ENCODE results near the gene FAM53A. TPM values are rescaled to one million over a fixed set of nuclear protein-coding genes. Genes with fewer than 3 reads are reported as not detected.

Gene FAM53A
- total RNA-seq, 2 experiments from 2014 or later, result 2.0 to 2.5 TPM

DNA sequence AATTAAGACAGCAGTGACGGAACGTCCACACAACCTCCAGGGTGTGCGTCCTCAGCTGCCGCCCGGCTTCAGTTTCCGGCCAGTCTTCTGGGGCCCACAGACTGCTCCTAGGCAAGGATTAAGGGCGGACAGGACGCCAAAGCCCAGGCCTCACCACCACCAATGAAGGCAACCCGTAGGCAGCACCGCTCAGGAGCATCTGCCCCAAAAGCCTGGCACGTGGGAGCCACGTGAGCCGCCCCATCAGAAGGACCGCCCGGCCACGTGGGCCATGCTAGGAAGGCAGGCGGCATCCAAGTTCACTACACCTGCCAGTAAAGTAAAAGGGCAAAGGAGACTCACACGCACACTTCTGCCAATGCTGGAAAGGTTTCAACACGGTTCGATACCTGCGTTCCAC, 14.3 kb downstream of the FAM53A start:
- CTCF ChIA-PET, result interaction anchor here (0.6 kb wide), 1 partner anchor 402 kb away, joined by 3 read pairs; no protein-coding TSS in a partner anchor
- Mint-ChIP-seq H3K36me3 (ENCODE audit: low read depth) (no peaks in the 10 kb centered on the region), H3K9me3 (ENCODE audit: low read depth) (no peaks in the 10 kb centered on the region), H3K4me3 (no peak overlapping the region), H3K4me1 (no peaks in the 10 kb centered on the region), H3K27me3 (no peaks in the 10 kb centered on the region), H3K27ac (no peak overlapping the region)
- ATAC-seq (no peak), DNase-seq (no peak)
- POLR2A ChIA-PET, result no interaction called here
- intact Hi-C loops (cut with DNase I, micrococcal nuclease), result no loop called here

DNA sequence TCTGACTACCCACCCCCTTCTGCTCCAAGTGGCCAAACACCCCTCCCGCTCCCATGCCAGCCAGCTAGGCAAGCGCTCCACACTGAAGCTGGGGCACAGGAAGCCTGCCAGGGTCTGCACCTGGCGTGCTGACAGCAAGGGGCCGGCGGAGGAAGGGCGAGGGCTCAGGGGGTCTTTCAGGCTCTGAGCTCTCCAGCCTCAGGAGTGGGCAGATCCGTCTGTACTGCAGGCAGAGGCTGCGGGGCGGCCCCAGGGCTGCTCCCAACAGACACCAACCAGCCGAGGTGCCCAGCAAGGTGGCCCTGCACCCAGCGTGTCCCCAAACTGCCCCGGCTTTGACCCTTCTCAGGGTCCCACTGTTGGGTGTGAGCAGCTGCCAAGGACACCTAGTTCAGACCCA, 14.8 kb downstream of the FAM53A start:
- intact Hi-C loops (cut with DNase I, micrococcal nuclease), result no loop called here
- DNase-seq (no peak), ATAC-seq (no peak)
- Mint-ChIP-seq H3K27me3 (no peaks in the 10 kb centered on the region), H3K36me3 (ENCODE audit: low read depth) (no peaks in the 10 kb centered on the region), H3K4me1 (no peaks in the 10 kb centered on the region), H3K9me3 (ENCODE audit: low read depth) (no peaks in the 10 kb centered on the region), H3K4me3 (no peak overlapping the region), H3K27ac (no peak overlapping the region)
- CTCF ChIA-PET, result interaction anchor here (0.6 kb wide), 1 partner anchor 401 kb away, joined by 3 read pairs; no protein-coding TSS in a partner anchor
- POLR2A ChIA-PET, result no interaction called here

DNA sequence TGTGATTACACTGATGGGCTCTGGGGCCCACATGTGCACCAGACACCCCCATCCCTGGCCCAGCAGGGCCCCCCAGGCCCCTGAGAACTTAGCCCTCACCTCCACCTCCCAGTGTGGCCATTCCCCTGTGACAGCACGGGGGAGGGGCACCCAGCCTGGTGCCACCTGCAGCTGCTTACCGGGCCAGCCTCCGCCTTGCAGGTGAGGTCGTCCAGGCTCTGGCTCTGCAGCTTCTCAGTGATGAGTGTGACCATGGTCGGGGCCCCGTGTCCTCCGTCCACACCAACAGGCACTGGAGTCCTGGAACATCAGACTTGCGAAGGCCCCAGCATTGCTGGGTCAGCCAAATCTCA, 15.6 kb downstream of the FAM53A start:
- ATAC-seq (no peak), DNase-seq (no peak)
- Mint-ChIP-seq H3K4me3 (no peak overlapping the region), H3K27me3 (no peaks in the 10 kb centered on the region), H3K9me3 (ENCODE audit: low read depth) (no peaks in the 10 kb centered on the region), H3K27ac (no peak overlapping the region), H3K36me3 (ENCODE audit: low read depth) (no peaks in the 10 kb centered on the region), H3K4me1 (no peaks in the 10 kb centered on the region)
- intact Hi-C loops (cut with DNase I, micrococcal nuclease), result no loop called here
- CTCF ChIA-PET, result interaction anchor here (0.7 kb wide), 1 partner anchor 33 kb away, joined by 3 read pairs; no protein-coding TSS in a partner anchor
- POLR2A ChIA-PET, result no interaction called here

DNA sequence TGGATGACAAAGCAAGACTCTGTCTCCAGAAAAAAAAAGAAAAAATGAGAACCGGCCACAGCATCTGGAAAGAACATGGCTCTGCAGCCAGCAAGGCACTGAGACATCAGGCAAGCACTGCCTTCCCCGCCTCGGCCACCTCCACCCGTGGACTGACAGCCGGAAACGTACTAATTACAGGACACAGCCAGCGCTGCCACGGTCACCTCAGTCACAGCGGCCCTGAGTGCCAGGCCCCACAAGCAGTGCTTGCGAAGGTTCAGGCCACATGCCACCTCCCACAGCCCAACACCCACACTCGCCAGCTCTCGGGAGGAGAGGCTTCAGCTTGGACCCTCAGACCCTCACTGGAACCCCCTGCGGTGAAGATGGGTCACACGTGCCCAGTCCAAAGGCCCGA, 16.8 kb downstream of the FAM53A start:
- ATAC-seq (no peak), DNase-seq (no peak)
- Mint-ChIP-seq H3K27me3 (no peaks in the 10 kb centered on the region), H3K4me3 (no peak overlapping the region), H3K4me1 (no peaks in the 10 kb centered on the region), H3K9me3 (ENCODE audit: low read depth) (no peaks in the 10 kb centered on the region), H3K36me3 (ENCODE audit: low read depth) (no peaks in the 10 kb centered on the region), H3K27ac (no peak overlapping the region)
- intact Hi-C loops (cut with DNase I, micrococcal nuclease), result no loop called here
- ChIA-PET POLR2A (interaction anchor here (0.6 kb wide), 1 partner anchor 15 kb away, joined by 3 read pairs; no protein-coding TSS in a partner anchor), CTCF (interaction anchor here (0.7 kb wide), 1 partner anchor 77 kb away, joined by 3 read pairs; no protein-coding TSS in a partner anchor)

DNA sequence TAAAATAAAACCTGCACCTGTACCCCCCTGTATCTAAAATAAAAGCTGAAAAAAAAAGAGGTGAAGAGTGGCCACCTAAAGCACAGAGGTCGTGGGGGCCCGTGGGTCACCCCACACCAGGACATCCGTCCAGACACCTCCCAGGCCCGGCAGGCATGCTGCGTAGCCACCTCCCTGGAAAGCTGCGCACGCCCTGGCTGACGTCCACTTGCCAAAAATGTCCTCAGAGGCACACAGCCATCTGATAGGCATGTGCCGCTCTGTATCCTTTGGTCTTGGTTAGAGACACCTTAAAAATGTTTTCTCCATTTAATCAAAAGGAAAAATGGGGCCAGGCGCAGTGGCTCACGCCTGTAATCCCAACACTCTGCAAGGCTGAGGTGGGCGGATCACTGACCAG, 17.7 kb downstream of the FAM53A start:
- intact Hi-C loops (cut with DNase I, micrococcal nuclease), result no loop called here
- Mint-ChIP-seq H3K9me3 (ENCODE audit: low read depth) (no peaks in the 10 kb centered on the region), H3K36me3 (ENCODE audit: low read depth) (no peaks in the 10 kb centered on the region), H3K4me3 (no peak overlapping the region), H3K4me1 (no peaks in the 10 kb centered on the region), H3K27ac (no peak overlapping the region), H3K27me3 (no peaks in the 10 kb centered on the region)
- CTCF ChIA-PET, result no interaction called here
- no peak for ATAC-seq
- POLR2A ChIA-PET, result no interaction called here
- DNase-seq, result no peak

DNA sequence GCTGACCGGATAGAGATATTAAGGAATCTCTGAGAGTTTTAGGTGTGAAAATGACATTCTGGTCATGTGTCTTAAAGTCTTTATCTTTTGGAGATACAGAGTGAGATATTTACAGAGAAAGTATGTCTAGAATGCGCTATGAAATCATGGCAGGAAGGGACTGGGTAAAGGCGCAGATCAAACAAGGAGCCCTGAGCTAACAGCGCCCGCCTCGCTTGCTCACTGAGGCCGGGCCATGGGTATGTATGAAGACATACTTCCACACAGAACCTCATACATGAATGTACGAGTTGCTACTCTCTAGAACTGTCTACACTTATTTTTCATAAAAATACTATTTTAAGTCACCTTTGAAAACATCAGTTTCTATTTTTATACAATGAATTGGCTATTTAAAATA, 20.0 kb downstream of the FAM53A start:
- POLR2A ChIA-PET, result no interaction called here
- H3K27ac Mint-ChIP-seq, result no peak overlapping the region
- H3K36me3 Mint-ChIP-seq (ENCODE audit: low read depth), result no peaks in the 10 kb centered on the region
- H3K4me1 Mint-ChIP-seq, result no peaks in the 10 kb centered on the region
- H3K27me3 Mint-ChIP-seq, result no peaks in the 10 kb centered on the region
- no peak overlapping the region for H3K4me3 Mint-ChIP-seq
- CTCF ChIA-PET, result no interaction called here
- intact Hi-C loops (cut with DNase I, micrococcal nuclease), result no loop called here
- no peaks in the 10 kb centered on the region for H3K9me3 Mint-ChIP-seq (ENCODE audit: low read depth)
- no peak for ATAC-seq
- no peak for DNase-seq

DNA sequence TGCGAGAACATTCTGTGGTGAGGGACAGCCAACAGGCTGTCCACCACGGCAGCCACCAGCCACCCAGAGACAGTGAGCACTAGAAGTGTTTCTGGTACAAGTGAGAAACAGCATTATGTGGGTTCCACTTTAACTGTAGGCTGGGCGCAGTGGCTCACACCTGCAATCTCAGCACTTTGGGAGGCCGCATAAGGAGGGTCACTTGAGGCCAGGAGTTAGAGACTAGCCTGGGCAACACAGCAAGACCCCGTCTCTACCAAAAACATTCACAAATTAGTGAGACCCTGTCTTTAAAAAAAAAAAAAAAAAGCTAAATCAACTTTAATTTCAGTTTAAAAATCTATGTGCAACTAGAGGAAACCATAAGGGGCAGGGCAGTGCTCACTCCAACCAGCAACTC, 20.6 kb downstream of the FAM53A start:
- Mint-ChIP-seq H3K4me1 (no peaks in the 10 kb centered on the region), H3K27ac (no peak overlapping the region), H3K9me3 (ENCODE audit: low read depth) (no peaks in the 10 kb centered on the region), H3K36me3 (ENCODE audit: low read depth) (no peaks in the 10 kb centered on the region), H3K4me3 (no peak overlapping the region), H3K27me3 (no peaks in the 10 kb centered on the region)
- DNase-seq (no peak), ATAC-seq (no peak)
- intact Hi-C loops (cut with DNase I, micrococcal nuclease), result no loop called here
- ChIA-PET CTCF (interaction anchor here (1.2 kb wide), 1 partner anchor 31 kb away, joined by 4 read pairs; no protein-coding TSS in a partner anchor), POLR2A (no interaction called here)

DNA sequence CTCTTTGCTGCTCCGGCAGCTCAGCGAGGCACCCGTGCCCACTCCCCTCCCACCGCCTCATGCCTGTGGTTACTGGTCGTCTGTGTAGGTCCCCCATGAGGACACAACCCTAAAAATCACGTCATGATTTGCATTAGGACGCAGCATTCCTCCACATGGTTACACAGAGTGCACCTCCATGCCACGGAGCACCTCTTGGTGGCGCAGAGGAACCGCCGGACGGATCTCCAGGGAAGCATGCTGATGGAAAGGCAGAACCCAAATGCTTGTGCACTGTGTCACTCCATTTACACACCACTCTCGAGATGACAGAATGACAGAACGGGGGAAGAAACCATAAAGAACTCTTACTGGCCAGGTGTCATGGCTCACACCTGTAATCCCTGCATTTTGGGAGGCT, 22.4 kb downstream of the FAM53A start:
- ChIA-PET CTCF (no interaction called here), POLR2A (no interaction called here)
- Mint-ChIP-seq H3K27ac (no peak overlapping the region), H3K9me3 (ENCODE audit: low read depth) (no peaks in the 10 kb centered on the region), H3K4me1 (no peaks in the 10 kb centered on the region), H3K36me3 (ENCODE audit: low read depth) (no peaks in the 10 kb centered on the region), H3K27me3 (no peaks in the 10 kb centered on the region), H3K4me3 (no peak overlapping the region)
- DNase-seq, result no peak
- intact Hi-C loops (cut with DNase I, micrococcal nuclease), result no loop called here
- ATAC-seq, result no peak

DNA sequence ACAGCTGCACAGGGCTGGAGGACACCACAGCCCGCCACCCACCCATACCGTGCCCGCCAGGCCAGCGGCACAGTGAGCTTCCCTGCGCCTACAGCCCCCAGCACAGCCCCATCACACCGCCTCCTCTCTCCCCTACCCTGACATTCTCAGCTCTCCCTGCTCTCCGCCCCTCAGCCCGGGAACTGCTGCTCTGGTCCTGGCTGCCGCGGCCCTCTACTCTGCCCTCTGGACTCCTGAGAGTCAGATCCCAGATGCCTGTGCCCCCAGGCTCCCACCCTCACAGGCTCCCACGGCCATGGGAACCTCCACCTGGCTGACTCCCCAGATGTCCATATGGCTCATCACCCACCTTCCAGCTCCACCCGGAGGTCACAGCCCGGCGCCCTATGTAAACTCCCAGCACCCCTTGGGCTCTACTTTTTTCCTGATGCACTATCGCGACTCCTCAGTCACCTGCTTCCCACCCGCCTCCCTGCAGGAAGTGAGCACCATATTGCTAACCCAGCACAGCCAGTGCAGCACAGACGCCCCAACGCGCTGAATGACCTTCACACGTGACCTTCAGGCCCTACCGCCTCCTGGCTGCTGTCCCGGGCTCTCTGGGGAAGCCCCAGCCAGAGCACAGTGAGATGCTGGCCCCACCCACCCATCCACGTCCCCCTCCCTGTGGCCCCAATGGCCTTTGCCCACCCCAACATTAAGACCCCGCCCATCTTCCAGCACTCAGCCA, 23.0 kb downstream of the FAM53A start:
- no peaks in the 10 kb centered on the region for H3K36me3 Mint-ChIP-seq (ENCODE audit: low read depth)
- no peak for DNase-seq
- POLR2A ChIA-PET, result no interaction called here
- H3K9me3 Mint-ChIP-seq (ENCODE audit: low read depth), result no peaks in the 10 kb centered on the region
- no peak for ATAC-seq
- H3K4me1 Mint-ChIP-seq, result no peaks in the 10 kb centered on the region
- H3K27me3 Mint-ChIP-seq, result no peaks in the 10 kb centered on the region
- CTCF ChIA-PET, result interaction anchor here (1.0 kb wide), 1 partner anchor 32 kb away, joined by 3 read pairs; no protein-coding TSS in a partner anchor
- no peak overlapping the region for H3K4me3 Mint-ChIP-seq
- intact Hi-C loops (cut with DNase I, micrococcal nuclease), result no loop called here
- H3K27ac Mint-ChIP-seq, result no peak overlapping the region

DNA sequence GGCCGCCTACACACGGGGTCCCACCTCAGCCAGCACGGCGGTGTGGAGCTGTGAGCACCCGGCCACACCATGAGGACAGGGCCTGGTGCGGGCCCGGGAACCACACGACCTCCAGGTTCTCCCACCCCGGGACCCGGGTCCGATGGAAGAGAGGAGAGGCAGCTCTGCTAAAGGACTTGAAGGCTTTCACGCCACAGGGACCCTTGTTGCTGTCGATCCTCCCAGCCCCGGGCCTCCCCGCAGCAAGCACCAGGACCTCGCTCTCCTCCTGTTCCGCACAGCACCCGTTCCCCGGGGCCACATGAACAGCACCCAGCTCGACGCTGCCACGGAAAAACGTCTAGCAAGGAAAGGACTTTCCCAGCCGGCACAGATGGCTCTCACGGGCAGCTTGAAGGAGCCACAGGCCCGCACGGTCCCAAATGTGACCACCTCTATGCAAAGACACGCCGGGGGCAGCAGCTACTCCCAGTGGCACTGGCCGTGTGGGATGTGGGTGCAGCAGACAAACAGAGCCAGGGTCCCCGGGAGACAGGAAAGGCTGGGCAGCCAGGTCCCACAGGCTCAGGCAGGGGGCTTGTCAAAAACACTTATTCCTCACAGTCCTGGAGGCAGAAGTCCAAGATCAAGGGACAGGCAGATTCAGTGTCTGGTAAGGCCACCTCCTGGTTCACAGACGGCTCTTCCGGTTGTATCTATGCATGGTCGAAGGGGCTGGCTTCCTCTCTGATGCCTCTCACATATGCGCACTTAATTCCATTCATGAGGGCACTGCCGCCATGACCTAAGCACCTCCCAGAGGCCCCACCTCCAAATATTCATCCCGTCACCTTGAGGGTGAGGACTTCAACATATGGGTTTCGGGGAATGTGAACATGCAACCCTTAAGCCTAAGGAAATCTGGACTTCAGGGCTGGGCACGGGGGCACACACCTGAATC, 24.7 kb downstream of the FAM53A start:
- ChIA-PET CTCF (no interaction called here), POLR2A (no interaction called here)
- no peaks in the 10 kb centered on the region for H3K36me3 Mint-ChIP-seq (ENCODE audit: low read depth)
- DNase-seq, result no peak
- H3K27me3 Mint-ChIP-seq, result no peaks in the 10 kb centered on the region
- ATAC-seq, result no peak
- intact Hi-C loops (cut with DNase I, micrococcal nuclease), result no loop called here
- no peak overlapping the region for H3K4me3 Mint-ChIP-seq
- H3K4me1 Mint-ChIP-seq, result no peaks in the 10 kb centered on the region
- H3K27ac Mint-ChIP-seq, result no peak overlapping the region
- no peaks in the 10 kb centered on the region for H3K9me3 Mint-ChIP-seq (ENCODE audit: low read depth)

DNA sequence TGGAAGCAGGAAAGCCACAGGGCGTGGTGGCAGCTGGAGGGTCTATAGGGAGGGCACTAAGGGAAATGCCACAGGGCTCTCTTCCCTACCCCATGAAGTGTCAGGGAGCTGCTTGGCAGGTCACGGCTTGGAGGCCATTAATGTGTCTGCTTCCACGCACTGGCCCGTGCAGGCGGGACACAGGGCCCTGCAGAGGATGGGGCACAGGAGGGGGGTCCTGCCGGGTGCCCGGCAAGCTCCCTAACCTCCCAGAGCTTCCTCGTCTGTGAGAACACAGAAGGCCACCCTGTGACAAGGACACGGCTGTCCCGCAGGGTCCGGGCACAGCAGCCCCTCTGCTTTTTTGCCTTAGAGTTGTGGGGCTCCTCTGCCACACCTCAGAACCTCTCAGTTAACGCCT, 25.5 kb downstream of the FAM53A start:
- DNase-seq (no peak), ATAC-seq (no peak)
- no peaks in the 10 kb centered on the region for H3K4me1 Mint-ChIP-seq
- intact Hi-C loops (cut with DNase I, micrococcal nuclease), result no loop called here
- no peaks in the 10 kb centered on the region for H3K9me3 Mint-ChIP-seq (ENCODE audit: low read depth)
- H3K36me3 Mint-ChIP-seq (ENCODE audit: low read depth), result no peaks in the 10 kb centered on the region
- H3K27ac Mint-ChIP-seq, result no peak overlapping the region
- ChIA-PET CTCF (interaction anchor here (0.7 to 1.3 kb wide), 2 partner anchors 11 to 12 kb away, joined by 3 read pairs; no protein-coding TSS in a partner anchor), POLR2A (no interaction called here)
- no peaks in the 10 kb centered on the region for H3K27me3 Mint-ChIP-seq
- no peak overlapping the region for H3K4me3 Mint-ChIP-seq

DNA sequence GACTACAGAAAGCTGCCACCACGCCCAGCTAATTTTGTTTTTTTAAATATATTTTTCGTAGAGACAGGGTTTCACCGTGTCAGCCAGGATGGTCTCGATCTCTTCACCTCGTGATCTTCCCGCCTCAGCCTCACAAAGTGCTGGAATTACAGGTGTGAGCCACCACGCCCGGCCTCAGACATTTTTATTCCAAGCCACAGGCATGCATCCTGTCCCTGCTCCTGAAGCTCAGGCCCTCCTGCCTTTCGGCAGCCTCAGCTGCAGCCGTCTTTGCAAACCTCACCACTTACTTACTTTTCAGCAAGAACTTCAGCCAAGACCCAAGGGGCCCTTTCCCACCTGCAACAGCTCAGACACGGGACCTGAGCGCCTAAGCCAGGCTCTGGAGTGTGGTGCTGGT, 26.0 kb downstream of the FAM53A start:
- H3K27ac Mint-ChIP-seq, result no peak overlapping the region
- ATAC-seq, result no peak
- no peaks in the 10 kb centered on the region for H3K36me3 Mint-ChIP-seq (ENCODE audit: low read depth)
- intact Hi-C loops (cut with DNase I, micrococcal nuclease), result no loop called here
- DNase-seq, result no peak
- ChIA-PET POLR2A (interaction anchor here (0.7 kb wide), 1 partner anchor 392 kb away, joined by 4 read pairs; no protein-coding TSS in a partner anchor), CTCF (interaction anchor here (0.7 to 1.3 kb wide), 3 partner anchors 10 to 72 kb away, joined by 3 read pairs; no protein-coding TSS in a partner anchor)
- H3K9me3 Mint-ChIP-seq (ENCODE audit: low read depth), result no peaks in the 10 kb centered on the region
- H3K27me3 Mint-ChIP-seq, result no peaks in the 10 kb centered on the region
- no peaks in the 10 kb centered on the region for H3K4me1 Mint-ChIP-seq
- no peak overlapping the region for H3K4me3 Mint-ChIP-seq
